Measurements from ENCODE around the gene ANKRD13D. TPM values are rescaled to one million over a fixed set of nuclear protein-coding genes. Genes with fewer than 3 reads are reported as not detected.

ANKRD13D gene
- total RNA-seq, 1 donor from 2014 or later = 62.9 TPM

GRCh38 chr11:67278135-67278938 lies 10.8 kb upstream of the ANKRD13D start:
- H3K36me3 ChIP-seq = peaks cover 0 to 48% of the 10 kb centered on the region in 2 donors
- H3K9me3 ChIP-seq = no peaks in the 10 kb centered on the region
- H3K4me3 ChIP-seq = peak overlapping the region in 1 of 2 donors; percentile 34
- intact Hi-C loops (cut with DNase I) = no loop called here
- peaks cover 66% of the 10 kb centered on the region for H3K4me1 ChIP-seq
- no peak for DNase-seq (ENCODE audit: extremely low spot score in 2 of 2)
- TF ChIP-seq, protein P1, sequence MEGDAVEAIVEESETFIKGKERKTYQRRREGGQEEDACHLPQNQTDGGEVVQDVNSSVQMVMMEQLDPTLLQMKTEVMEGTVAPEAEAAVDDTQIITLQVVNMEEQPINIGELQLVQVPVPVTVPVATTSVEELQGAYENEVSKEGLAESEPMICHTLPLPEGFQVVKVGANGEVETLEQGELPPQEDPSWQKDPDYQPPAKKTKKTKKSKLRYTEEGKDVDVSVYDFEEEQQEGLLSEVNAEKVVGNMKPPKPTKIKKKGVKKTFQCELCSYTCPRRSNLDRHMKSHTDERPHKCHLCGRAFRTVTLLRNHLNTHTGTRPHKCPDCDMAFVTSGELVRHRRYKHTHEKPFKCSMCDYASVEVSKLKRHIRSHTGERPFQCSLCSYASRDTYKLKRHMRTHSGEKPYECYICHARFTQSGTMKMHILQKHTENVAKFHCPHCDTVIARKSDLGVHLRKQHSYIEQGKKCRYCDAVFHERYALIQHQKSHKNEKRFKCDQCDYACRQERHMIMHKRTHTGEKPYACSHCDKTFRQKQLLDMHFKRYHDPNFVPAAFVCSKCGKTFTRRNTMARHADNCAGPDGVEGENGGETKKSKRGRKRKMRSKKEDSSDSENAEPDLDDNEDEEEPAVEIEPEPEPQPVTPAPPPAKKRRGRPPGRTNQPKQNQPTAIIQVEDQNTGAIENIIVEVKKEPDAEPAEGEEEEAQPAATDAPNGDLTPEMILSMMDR (IDR thresholded peaks at IDR 0.05) = no peak
- TF ChIP-seq POLR2AphosphoS5 (IDR thresholded peaks at IDR 0.05; ENCODE audit: insufficient read depth in 1 of 2, low read depth in 1 of 2) (no peak), POLR2A (IDR thresholded peaks at IDR 0.05) (no peak)
- no peaks in the 10 kb centered on the region for H3K27me3 ChIP-seq
- peak overlapping the region; percentile 92 for H3K27ac ChIP-seq

- Histone ChIP-seq H3K4me1 (peaks cover 59% of the 10 kb centered on the region), H3K4me3 (no peak overlapping the region), H3K9me3 (no peaks in the 10 kb centered on the region), H3K36me3 (peaks cover 0 to 55% of the 10 kb centered on the region in 2 donors), H3K27me3 (no peaks in the 10 kb centered on the region), H3K27ac (peak overlapping the region; percentile 92)
- no peak for DNase-seq (ENCODE audit: extremely low spot score in 2 of 2)
- intact Hi-C loops (cut with DNase I) = no loop called here
- no peak for TF ChIP-seq POLR2A (IDR thresholded peaks at IDR 0.05)
- TF ChIP-seq POLR2AphosphoS5 (IDR thresholded peaks at IDR 0.05; ENCODE audit: insufficient read depth in 1 of 2, low read depth in 1 of 2) = no peak
- TF ChIP-seq, protein P1 (IDR thresholded peaks at IDR 0.05) = no peak
Measured at GRCh38 chr11:67278939-67279588, 10.0 kb upstream of the ANKRD13D start.

GRCh38 chr11:67279589-67280340 lies 9.3 kb upstream of the ANKRD13D start:
- Histone ChIP-seq H3K4me3 (no peak overlapping the region), H3K36me3 (peaks cover under 1 to 62% of the 10 kb centered on the region in 2 donors), H3K27me3 (no peaks in the 10 kb centered on the region), H3K9me3 (no peaks in the 10 kb centered on the region), H3K27ac (no peak overlapping the region), H3K4me1 (peaks cover 52% of the 10 kb centered on the region)
- intact Hi-C loops (cut with DNase I) = no loop called here
- no peak for TF ChIP-seq POLR2A (IDR thresholded peaks at IDR 0.05)
- TF ChIP-seq, protein P1 (IDR thresholded peaks at IDR 0.05) = no peak
- no peak for TF ChIP-seq POLR2AphosphoS5 (IDR thresholded peaks at IDR 0.05; ENCODE audit: insufficient read depth in 1 of 2, low read depth in 1 of 2)
- DNase-seq (ENCODE audit: extremely low spot score in 2 of 2) = no peak

DNA sequence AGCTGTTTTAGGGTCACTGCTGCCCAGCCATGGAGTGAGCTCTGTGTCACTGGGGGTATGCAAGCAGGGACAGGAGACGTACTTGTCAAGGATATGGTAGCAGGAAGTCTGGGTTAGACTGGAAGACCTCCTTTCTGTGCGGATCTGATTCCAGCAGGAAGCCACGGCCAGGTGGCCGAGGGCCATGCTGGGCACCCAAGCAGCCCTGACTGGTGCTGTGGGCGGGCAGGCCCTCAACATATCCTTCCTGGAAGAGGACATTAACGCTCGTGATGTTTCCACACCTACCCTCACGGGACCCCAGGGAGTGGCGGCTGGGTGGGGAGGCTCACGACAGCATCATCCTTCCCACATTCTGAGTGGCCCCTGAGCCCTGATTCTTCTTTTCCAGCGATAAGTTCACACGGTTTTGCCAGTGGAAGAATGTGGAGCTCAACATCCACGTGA lies 8.7 kb upstream of the ANKRD13D start:
- no peak overlapping the region for H3K4me3 ChIP-seq
- intact Hi-C loops (cut with DNase I) = no loop called here
- no peak overlapping the region for H3K27ac ChIP-seq
- no peaks in the 10 kb centered on the region for H3K9me3 ChIP-seq
- TF ChIP-seq, protein P1 (IDR thresholded peaks at IDR 0.05) = no peak
- TF ChIP-seq POLR2A (IDR thresholded peaks at IDR 0.05) (no peak), POLR2AphosphoS5 (IDR thresholded peaks at IDR 0.05; ENCODE audit: insufficient read depth in 1 of 2, low read depth in 1 of 2) (no peak)
- DNase-seq (ENCODE audit: extremely low spot score in 2 of 2) = no peak
- H3K27me3 ChIP-seq = no peaks in the 10 kb centered on the region
- H3K4me1 ChIP-seq = peaks cover 46% of the 10 kb centered on the region
- H3K36me3 ChIP-seq = peaks cover 5 to 68% of the 10 kb centered on the region in 2 donors
